Activated B cell treated with CpG ODN at 0.5 μM for 24 hours (primary cell): Measurements from ENCODE around the gene SAPCD2. TPM values are rescaled to one million over a fixed set of nuclear protein-coding genes. Genes with fewer than 3 reads are reported as not detected.
"Not testable (repeated sequence)": the region's sequence is repeated elsewhere in the genome, so short reads cannot be mapped to it uniquely, and the experiment has no call there.

Experiments used
- ATAC-seq: fragments of 200-7000 bp; cut with Tn5 transposase; one replicate; pipeline ENCODE4 v1.10.0; 2021; ENCODE audit warnings: low read depth, mild to moderate bottlenecking, moderate library complexity
- CTCF ChIA-PET: fragments of 350-600 bp; sonication (Branson Sonifier 250); formaldehyde crosslinking; loops from one replicate; lab custom pipeline; 2021; ENCODE audit warnings: antibody characterized with exemption; lab: Charles Lee
- POLR2A ChIA-PET: fragments of 350-600 bp; sonication (Branson Sonifier 250); formaldehyde crosslinking; loops from one replicate; lab custom pipeline; 2021; ENCODE audit warnings: antibody characterized with exemption; lab: Charles Lee
- DNase-seq: peaks from one replicate; pipeline ENCODE4 v3.0.0; 2022
- H3K27ac Mint-ChIP-seq: one replicate; pipeline ENCODE4 v1.8.0; 2020; ENCODE audit warnings: mixed read lengths
- H3K27me3 Mint-ChIP-seq: one replicate; pipeline ENCODE4 v1.8.0; 2021; ENCODE audit warnings: mixed read lengths
- H3K36me3 Mint-ChIP-seq: one replicate; pipeline ENCODE4 v1.8.0; 2021; ENCODE audit warnings: low read depth, mixed read lengths
- H3K4me1 Mint-ChIP-seq: one replicate; pipeline ENCODE4 v1.8.0; 2021; ENCODE audit warnings: mixed read lengths
- H3K4me3 Mint-ChIP-seq: one replicate; pipeline ENCODE4 v1.8.0; 2020; ENCODE audit warnings: mild to moderate bottlenecking, mixed read lengths
- H3K9me3 Mint-ChIP-seq: one replicate; pipeline ENCODE4 v1.8.0; 2020; ENCODE audit warnings: mixed read lengths
- CTCF ChIP-seq: fragments of 200-600 bp; IDR thresholded peaks from one replicate; pipeline ENCODE4 v1.8.0; 2022; ENCODE audit warnings: antibody characterized with exemption, mild to moderate bottlenecking
- intact Hi-C: fragments of 100-400 bp; cut with micrococcal nuclease; formaldehyde crosslinking; loops from one replicate; pipeline ENCODE4 v1.15.1; 2024
- total RNA-seq: library from RNA; stranded (reverse); gene quantifications from 2 replicates; pipeline ENCODE4 v1.2.3, GENCODE V29; 2022

The SAPCD2 gene
- total RNA-seq, 1 donor from 2014 or later = 0.80 TPM

- intact Hi-C loops = loop anchor here (1.0 kb wide), 4 partner anchors 32 to 249 kb away; partner anchors contain the start of gene AJM1
- CTCF ChIA-PET = interaction anchor here (0.6 to 4.3 kb wide), 26 partner anchors 9 to 309 kb away, joined by 3 to 58 read pairs (median 6); partner anchors contain the start of genes AJM1, C8G, CLIC3 and FBXW5
- ATAC-seq (no peak), DNase-seq (no peak)
- no peak for TF ChIP-seq CTCF
- Mint-ChIP-seq H3K27me3 (no peaks in the 10 kb centered on the region), H3K4me1 (peaks cover 38% of the 10 kb centered on the region), H3K36me3 (no peaks in the 10 kb centered on the region), H3K27ac (no peak overlapping the region), H3K9me3 (no peaks in the 10 kb centered on the region), H3K4me3 (no peak overlapping the region)
- POLR2A ChIA-PET = interaction anchor here (1.8 to 2.6 kb wide), 2 partner anchors 193 to 228 kb away, joined by 9 to 12 read pairs; partner anchors contain the start of genes AJM1 and RABL6
Observed at GRCh38 chr9:137035937-137036336, 34.4 kb downstream of the SAPCD2 start.

GRCh38 chr9:137035507-137035834, 34.9 kb downstream of the SAPCD2 start:
- ChIA-PET POLR2A (interaction anchor here (0.6 to 2.6 kb wide), 14 partner anchors 8 to 334 kb away, joined by 3 to 12 read pairs (median 4); partner anchors contain the start of genes AJM1, NPDC1, RABL6 and TMEM141), CTCF (interaction anchor here (0.7 to 4.3 kb wide), 30 partner anchors 8 to 278 kb away, joined by 3 to 58 read pairs (median 6); partner anchors contain the start of genes AJM1, C8G, CLIC3 and FBXW5)
- no peak overlapping the region for H3K27ac Mint-ChIP-seq
- no peaks in the 10 kb centered on the region for H3K36me3 Mint-ChIP-seq
- DNase-seq (no peak), ATAC-seq (no peak)
- no peaks in the 10 kb centered on the region for H3K9me3 Mint-ChIP-seq
- no peak overlapping the region for H3K4me3 Mint-ChIP-seq
- no peaks in the 10 kb centered on the region for H3K27me3 Mint-ChIP-seq
- no peak for TF ChIP-seq CTCF
- intact Hi-C loops = loop anchor here (1.0 kb wide), 4 partner anchors 31 to 248 kb away; partner anchors contain the start of gene AJM1
- H3K4me1 Mint-ChIP-seq = peaks cover 43% of the 10 kb centered on the region

GRCh38 chr9:137034709-137035506, 35.4 kb downstream of the SAPCD2 start:
- POLR2A ChIA-PET = interaction anchor here (0.5 to 2.6 kb wide), 23 partner anchors 8 to 483 kb away, joined by 3 to 12 read pairs (median 4); partner anchors contain the start of genes AJM1, NPDC1, RABL6 and TMEM141
- CTCF ChIA-PET = interaction anchor here (0.7 to 4.3 kb wide), 32 partner anchors 8 to 277 kb away, joined by 3 to 58 read pairs (median 5); partner anchors contain the start of genes AJM1, C8G, CLIC3 and FBXW5
- DNase-seq (peak; percentile 82), ATAC-seq (peak; percentile 65)
- peak overlapping the region; percentile 67 for H3K4me3 Mint-ChIP-seq
- H3K36me3 Mint-ChIP-seq = no peaks in the 10 kb centered on the region
- H3K4me1 Mint-ChIP-seq = peaks cover 49% of the 10 kb centered on the region
- TF ChIP-seq CTCF = no peak
- no peaks in the 10 kb centered on the region for H3K27me3 Mint-ChIP-seq
- H3K9me3 Mint-ChIP-seq = no peaks in the 10 kb centered on the region
- H3K27ac Mint-ChIP-seq = peak overlapping the region; percentile 75
- intact Hi-C loops = loop anchor here (1.0 kb wide), 5 partner anchors 31 to 248 kb away; partner anchors contain the start of gene AJM1

- peaks cover 56% of the 10 kb centered on the region for H3K4me1 Mint-ChIP-seq
- peak overlapping the region; percentile 88 for H3K27ac Mint-ChIP-seq
- no peaks in the 10 kb centered on the region for H3K9me3 Mint-ChIP-seq
- intact Hi-C loops = loop anchor here (1.0 kb wide), 1 partner anchor 34 kb away; no protein-coding TSS in a partner anchor
- H3K4me3 Mint-ChIP-seq = peak overlapping the region; percentile 80
- TF ChIP-seq CTCF = no peak
- ATAC-seq (no peak), DNase-seq (no peak)
- ChIA-PET CTCF (interaction anchor here (0.8 to 4.3 kb wide), 21 partner anchors 8 to 276 kb away, joined by 3 to 58 read pairs (median 7); partner anchors contain the start of genes AJM1, C8G, CLIC3 and FBXW5), POLR2A (interaction anchor here (0.5 to 2.6 kb wide), 19 partner anchors 12 to 796 kb away, joined by 3 to 12 read pairs (median 4); partner anchors contain the start of genes AJM1, MAN1B1, NPDC1 and RABL6)
- H3K27me3 Mint-ChIP-seq = no peaks in the 10 kb centered on the region
- H3K36me3 Mint-ChIP-seq = no peaks in the 10 kb centered on the region
Observed at GRCh38 chr9:137034039-137034708, 36.2 kb downstream of the SAPCD2 start.

- H3K27ac Mint-ChIP-seq = peak overlapping the region; percentile 88
- DNase-seq, H3K9me3 Mint-ChIP-seq, H3K27me3 Mint-ChIP-seq, intact Hi-C loops, H3K36me3 Mint-ChIP-seq, ATAC-seq: not testable (repeated sequence)
- POLR2A ChIA-PET = interaction anchor here (0.6 to 2.6 kb wide), 3 partner anchors 53 to 795 kb away, joined by 3 to 12 read pairs (median 3); partner anchors contain the start of genes AJM1 and MAN1B1
- CTCF ChIA-PET = interaction anchor here (2.7 to 4.3 kb wide), 2 partner anchors 190 to 246 kb away, joined by 21 to 58 read pairs; partner anchors contain the start of genes AJM1 and TMEM141
- H3K4me3 Mint-ChIP-seq = peak overlapping the region; percentile 80
- peaks cover 62% of the 10 kb centered on the region for H3K4me1 Mint-ChIP-seq
Observed at GRCh38 chr9:137033481-137033880, 36.9 kb downstream of the SAPCD2 start.
